PC-3 (cell line): ENCODE results near the gene LHFPL3. TPM values are rescaled to one million over a fixed set of nuclear protein-coding genes. Genes with fewer than 3 reads are reported as not detected.
"Not testable (repeated sequence)": the region's sequence is repeated elsewhere in the genome, so short reads cannot be mapped to it uniquely, and the experiment has no call there.

Experiments used
- ATAC-seq: fragments of 200-7000 bp; cut with Tn5 transposase; 2 replicates; pipeline ENCODE4 v1.9.1; 2020; ENCODE audit warnings: mild to moderate bottlenecking, moderate library complexity
- BruUV-seq: library from RNA; stranded (reverse); fragments of 400-500 nt; replicated peaks from 2 replicates; lab custom pipeline; 2021; lab: Mats Ljungman, UMichigan
- CTCF ChIA-PET: fragments of 300-600 bp; sonication (Branson Sonifier 250); formaldehyde crosslinking; loops from one replicate; lab custom pipeline; 2022; ENCODE audit warnings: antibody characterized with exemption; lab: Charles Lee
- POLR2A ChIA-PET: fragments of 300-600 bp; sonication (Branson Sonifier 250); formaldehyde crosslinking; loops from one replicate; lab custom pipeline; 2022; ENCODE audit warnings: antibody characterized with exemption; ENCODE audit not compliant: unreplicated experiment; lab: Charles Lee
- DNase-seq: peaks from one replicate; pipeline ENCODE4 v3.0.0-alpha.2; 2015
- H2AFZ ChIP-seq: fragments of 300-600 bp; sonication (generic); 2 replicates; pipeline ENCODE4 v1.6.0; 2016; ENCODE audit warnings: antibody characterized with exemption, low read length
- H3F3A ChIP-seq: fragments of 300-600 bp; sonication (generic); one replicate; pipeline ENCODE4 v1.6.0; 2017; ENCODE audit warnings: antibody characterized with exemption, low read length, control low read depth, mild to moderate bottlenecking; ENCODE audit not compliant: unreplicated experiment
- H3K27ac ChIP-seq: fragments of 300-600 bp; sonication (generic); 2 replicates; pipeline ENCODE4 v1.5.1; 2016; ENCODE audit warnings: mild to moderate bottlenecking, low read length
- H3K27me3 ChIP-seq: fragments of 300-600 bp; sonication (generic); 2 replicates; pipeline ENCODE4 v1.6.1; 2016; ENCODE audit warnings: low read length, mixed read lengths
- H3K36me3 ChIP-seq: fragments of 300-600 bp; sonication (generic); 2 replicates; pipeline ENCODE4 v1.6.1; 2016; ENCODE audit warnings: low read depth, mixed run types, low read length, mixed read lengths
- H3K4me1 ChIP-seq: fragments of 300-600 bp; sonication (generic); 2 replicates; pipeline ENCODE4 v1.5.1; 2016; ENCODE audit warnings: low read length; ENCODE audit not compliant: insufficient read depth
- H3K4me2 ChIP-seq: fragments of 300-600 bp; sonication (generic); 2 replicates; pipeline ENCODE4 v1.6.0; 2016; ENCODE audit warnings: low read length
- H3K4me3 ChIP-seq: fragments of 300-600 bp; sonication (generic); 2 replicates; pipeline ENCODE4 v1.5.1; 2016; ENCODE audit warnings: mild to moderate bottlenecking, low read length, mixed read lengths
- H3K79me2 ChIP-seq: fragments of 300-600 bp; sonication (generic); 2 replicates; pipeline ENCODE4 v1.6.1; 2017; ENCODE audit warnings: low read length, mixed read lengths
- H3K9ac ChIP-seq: fragments of 300-600 bp; sonication (generic); 2 replicates; pipeline ENCODE4 v1.6.0; 2016; ENCODE audit warnings: mild to moderate bottlenecking, low read length
- H3K9me2 ChIP-seq: fragments of 300-600 bp; sonication (generic); replicated peaks from 2 replicates; pipeline ENCODE4 v1.6.1; 2016; ENCODE audit warnings: mixed run types, low read length, mixed read lengths
- H3K9me3 ChIP-seq: fragments of 300-600 bp; sonication (generic); 2 replicates; pipeline ENCODE4 v1.6.1; 2016; ENCODE audit warnings: low read length, mixed read lengths
- H4K20me1 ChIP-seq: fragments of 300-600 bp; sonication (generic); 2 replicates; pipeline ENCODE4 v1.6.1; 2016; ENCODE audit warnings: low read length, mixed read lengths
- EZH2 ChIP-seq: fragments of 300-600 bp; sonication (generic); IDR thresholded peaks from one replicate; pipeline ENCODE4 v1.6.1; 2017; ENCODE audit warnings: antibody characterized with exemption, mild to moderate bottlenecking, low read length; ENCODE audit not compliant: unreplicated experiment
- EZH2phosphoT487 ChIP-seq: fragments of 300-600 bp; sonication (generic); IDR thresholded peaks from 2 replicates; pipeline ENCODE4 v1.6.1; 2018; ENCODE audit warnings: mild to moderate bottlenecking, antibody characterized with exemption, low read length, borderline replicate concordance
- intact Hi-C: fragments of 100-400 bp; cut with micrococcal nuclease; formaldehyde crosslinking; loops from 2 replicates; pipeline ENCODE4 v1.9.0; 2023
- total RNA-seq: library from RNA; depleted of rRNA; stranded (reverse); fragments of >200 nt; gene quantifications from 2 replicates; pipeline ENCODE4 v1.2.3, GENCODE V29; 2014
- TF ChIP-seq, protein P1 (sequence below): fragments of 300-600 bp; sonication (generic); conservative IDR thresholded peaks from 2 replicates; pipeline ENCODE4 v1.5.1; 2017; ENCODE audit warnings: antibody characterized with exemption, low read depth, mild to moderate bottlenecking, low read length

The LHFPL3 gene
- total RNA-seq, 1 experiment from 2014 or later, result not detected

DNA sequence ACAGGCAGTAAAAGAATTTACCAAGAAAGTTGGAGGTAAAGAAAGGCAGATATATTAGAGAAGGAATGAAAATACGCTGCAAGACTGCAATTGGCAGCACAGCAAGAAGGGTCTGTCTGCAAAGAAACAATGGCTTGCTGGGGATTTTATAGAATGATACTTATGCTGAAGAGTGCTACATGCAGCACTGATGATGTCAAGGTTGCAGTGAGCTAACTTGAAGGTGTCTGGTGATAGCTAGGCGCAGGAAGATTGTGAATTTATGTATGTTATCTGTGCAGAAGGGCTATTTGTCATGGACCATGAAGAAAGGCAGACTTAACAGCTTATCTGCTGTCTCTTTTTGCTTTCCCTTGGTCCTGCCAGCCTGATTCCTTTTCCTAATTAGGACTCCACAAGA, 366.3 kb downstream of the LHFPL3 start:
- intact Hi-C loops, result no loop called here
- Histone ChIP-seq H3K9me3 (no peaks in the 10 kb centered on the region), H3K4me3 (no peak overlapping the region), H3K27me3 (peaks cover 10% of the 10 kb centered on the region), H3F3A (no peaks in the 10 kb centered on the region), H3K27ac (no peak overlapping the region), H3K9ac (no peak overlapping the region), H3K9me2 (no peaks in the 10 kb centered on the region), H3K79me2 (no peaks in the 10 kb centered on the region), H4K20me1 (no peaks in the 10 kb centered on the region), H3K4me1 (no peaks in the 10 kb centered on the region), H3K4me2 (no peak overlapping the region), H2AFZ (no peak overlapping the region), H3K36me3 (no peaks in the 10 kb centered on the region)
- DNase-seq (no peak), ATAC-seq (no peak)
- TF ChIP-seq EZH2phosphoT487 (no peak), EZH2 (no peak)
- TF ChIP-seq, protein P1, sequence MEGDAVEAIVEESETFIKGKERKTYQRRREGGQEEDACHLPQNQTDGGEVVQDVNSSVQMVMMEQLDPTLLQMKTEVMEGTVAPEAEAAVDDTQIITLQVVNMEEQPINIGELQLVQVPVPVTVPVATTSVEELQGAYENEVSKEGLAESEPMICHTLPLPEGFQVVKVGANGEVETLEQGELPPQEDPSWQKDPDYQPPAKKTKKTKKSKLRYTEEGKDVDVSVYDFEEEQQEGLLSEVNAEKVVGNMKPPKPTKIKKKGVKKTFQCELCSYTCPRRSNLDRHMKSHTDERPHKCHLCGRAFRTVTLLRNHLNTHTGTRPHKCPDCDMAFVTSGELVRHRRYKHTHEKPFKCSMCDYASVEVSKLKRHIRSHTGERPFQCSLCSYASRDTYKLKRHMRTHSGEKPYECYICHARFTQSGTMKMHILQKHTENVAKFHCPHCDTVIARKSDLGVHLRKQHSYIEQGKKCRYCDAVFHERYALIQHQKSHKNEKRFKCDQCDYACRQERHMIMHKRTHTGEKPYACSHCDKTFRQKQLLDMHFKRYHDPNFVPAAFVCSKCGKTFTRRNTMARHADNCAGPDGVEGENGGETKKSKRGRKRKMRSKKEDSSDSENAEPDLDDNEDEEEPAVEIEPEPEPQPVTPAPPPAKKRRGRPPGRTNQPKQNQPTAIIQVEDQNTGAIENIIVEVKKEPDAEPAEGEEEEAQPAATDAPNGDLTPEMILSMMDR, result no peak
- no TSS peak for BruUV-seq
- POLR2A ChIA-PET, result no interaction called here
- CTCF ChIA-PET, result no interaction called here

- Histone ChIP-seq H3K9me3 (no peaks in the 10 kb centered on the region), H3K9ac (no peak overlapping the region), H3K9me2 (no peaks in the 10 kb centered on the region), H3F3A (no peaks in the 10 kb centered on the region), H3K4me1 (no peaks in the 10 kb centered on the region), H3K79me2 (no peaks in the 10 kb centered on the region), H3K4me2 (no peak overlapping the region), H2AFZ (no peak overlapping the region), H3K27me3 (peaks cover 13% of the 10 kb centered on the region), H4K20me1 (no peaks in the 10 kb centered on the region), H3K4me3 (no peak overlapping the region), H3K36me3 (no peaks in the 10 kb centered on the region), H3K27ac (no peak overlapping the region)
- BruUV-seq, result no TSS peak
- no peak for DNase-seq
- TF ChIP-seq, protein P1, result no peak
- no peak for TF ChIP-seq EZH2
- no peak for TF ChIP-seq EZH2phosphoT487
- ATAC-seq, result no peak
- intact Hi-C loops, result no loop called here
- CTCF ChIA-PET, result no interaction called here
- POLR2A ChIA-PET, result no interaction called here
These were observed 367.2 kb downstream of the LHFPL3 start for GRCh38 chr7:104695563-104695962.

- H2AFZ ChIP-seq, result no peak overlapping the region
- H3F3A ChIP-seq, result no peaks in the 10 kb centered on the region
- no peaks in the 10 kb centered on the region for H3K79me2 ChIP-seq
- H3K27ac ChIP-seq, result no peak overlapping the region
- BruUV-seq, result no TSS peak
- no peaks in the 10 kb centered on the region for H3K4me1 ChIP-seq
- H3K27me3 ChIP-seq, result peaks cover 16% of the 10 kb centered on the region; the same call in 1 of the 2 replicates
- no peak for TF ChIP-seq EZH2
- TF ChIP-seq EZH2phosphoT487, result no peak
- TF ChIP-seq, protein P1, result no peak
- no peaks in the 10 kb centered on the region for H3K9me2 ChIP-seq
- intact Hi-C loops, result no loop called here
- CTCF ChIA-PET, result no interaction called here
- H3K9me3 ChIP-seq, result no peaks in the 10 kb centered on the region
- H3K4me3 ChIP-seq, result no peak overlapping the region
- ATAC-seq, result no peak
- H4K20me1 ChIP-seq, result no peaks in the 10 kb centered on the region
- no peak overlapping the region for H3K4me2 ChIP-seq
- H3K36me3 ChIP-seq, result no peaks in the 10 kb centered on the region
- no peak overlapping the region for H3K9ac ChIP-seq
- no peak for DNase-seq
- POLR2A ChIA-PET, result no interaction called here
These were observed 371.9 kb downstream of the LHFPL3 start for GRCh38 chr7:104700336-104700735.

DNA sequence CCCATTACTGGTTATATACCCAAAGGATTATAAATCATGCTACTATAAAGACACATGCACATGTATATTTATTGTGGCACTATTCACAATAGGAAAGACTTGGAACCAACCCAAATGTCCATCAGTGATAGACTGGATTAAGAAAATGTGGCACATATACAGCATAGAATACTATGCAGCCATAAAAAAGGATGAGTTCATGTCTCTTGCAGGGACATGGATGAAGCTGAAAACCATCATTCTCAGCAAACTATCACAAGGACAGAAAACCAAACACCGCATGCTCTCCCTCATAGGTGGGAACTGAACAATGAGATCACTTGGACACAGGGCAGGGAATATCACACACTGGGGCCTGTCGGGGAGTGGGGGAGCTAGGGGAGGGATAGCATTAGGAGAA, 392.6 kb downstream of the LHFPL3 start:
- POLR2A ChIA-PET, intact Hi-C loops, BruUV-seq: not testable (repeated sequence)

More for the DNA sequence above, 392.6 kb downstream of the LHFPL3 start:
- H3K4me2 ChIP-seq, H3K79me2 ChIP-seq, H3K4me3 ChIP-seq, H3K9ac ChIP-seq, H3K9me2 ChIP-seq, ATAC-seq, CTCF ChIA-PET, DNase-seq, H3K36me3 ChIP-seq, H3F3A ChIP-seq, H4K20me1 ChIP-seq, H3K9me3 ChIP-seq, H2AFZ ChIP-seq, H3K4me1 ChIP-seq, H3K27ac ChIP-seq: not testable (repeated sequence)
- H3K27me3 ChIP-seq, result peaks cover 17% of the 10 kb centered on the region
